HEK293 (cell line): Measurements from ENCODE around the gene TMOD4.
A peak's percentile ranks its signal among the peaks of the same experiment; 100 is the strongest.

ENCODE experiments used
- GLI2 ChIP-seq: fragments of 450-650 bp; formaldehyde crosslinking; IDR thresholded peaks from 2 replicates; pipeline ENCODE4; 2017; ENCODE audit warnings: missing biosample characterization, missing genetic modification characterization, low read depth, borderline replicate concordance
- HIC1 ChIP-seq: fragments of 450-650 bp; formaldehyde crosslinking; IDR thresholded peaks from 2 replicates; pipeline ENCODE4 v1.5.1; 2016; ENCODE audit warnings: missing biosample characterization, missing genetic modification characterization
- HOXD13 ChIP-seq: sonication (generic); formaldehyde crosslinking; IDR thresholded peaks from 2 replicates; pipeline ENCODE4 v1.8.0; 2022; ENCODE audit warnings: missing genetic modification reagents, borderline replicate concordance
- PATZ1 ChIP-seq: fragments of 450-650 bp; formaldehyde crosslinking; IDR thresholded peaks from 2 replicates; pipeline ENCODE4 v1.5.1; 2016; ENCODE audit warnings: missing biosample characterization, missing genetic modification characterization
- PBX3 ChIP-seq: sonication (generic); formaldehyde crosslinking; IDR thresholded peaks from 2 replicates; pipeline ENCODE4 v1.8.1; 2022; ENCODE audit warnings: mild to moderate bottlenecking, moderate library complexity, missing genetic modification reagents
- RBAK ChIP-seq: fragments of 450-650 bp; formaldehyde crosslinking; IDR thresholded peaks from 2 replicates; pipeline ENCODE4 v1.5.1; 2016; ENCODE audit warnings: missing biosample characterization, missing genetic modification characterization
- REST ChIP-seq: fragments of 450-650 bp; formaldehyde crosslinking; IDR thresholded peaks from 2 replicates; pipeline ENCODE4 v1.5.1; 2016; ENCODE audit warnings: missing biosample characterization, missing genetic modification characterization
- SP7 ChIP-seq: fragments of 450-650 bp; formaldehyde crosslinking; IDR thresholded peaks from 2 replicates; pipeline ENCODE4 v1.5.1; 2016; ENCODE audit warnings: missing biosample characterization, missing genetic modification characterization
- TSHZ1 ChIP-seq: fragments of 450-650 bp; formaldehyde crosslinking; IDR thresholded peaks from 2 replicates; pipeline ENCODE4 v1.5.1; 2016; ENCODE audit warnings: missing biosample characterization, missing genetic modification characterization, borderline replicate concordance
- YY2 ChIP-seq: fragments of 450-650 bp; formaldehyde crosslinking; IDR thresholded peaks from 2 replicates; pipeline ENCODE4 v1.5.1; 2016; ENCODE audit warnings: missing biosample characterization, missing genetic modification characterization
- ZNF140 ChIP-seq: fragments of 450-650 bp; formaldehyde crosslinking; IDR thresholded peaks from 2 replicates; pipeline ENCODE4 v1.5.1; 2016; ENCODE audit warnings: missing biosample characterization, missing genetic modification characterization
- ZNF16 ChIP-seq: fragments of 450-650 bp; formaldehyde crosslinking; IDR thresholded peaks from 2 replicates; pipeline ENCODE4 v1.5.1; 2016; ENCODE audit warnings: low read depth, missing biosample characterization, missing genetic modification characterization
- ZNF19 ChIP-seq: fragments of 450-650 bp; formaldehyde crosslinking; IDR thresholded peaks from 2 replicates; pipeline ENCODE4; 2016; ENCODE audit warnings: missing biosample characterization, missing genetic modification characterization, low read depth
- ZNF2 ChIP-seq: fragments of 450-650 bp; formaldehyde crosslinking; IDR thresholded peaks from 2 replicates; pipeline ENCODE4 v1.5.1; 2016; ENCODE audit warnings: missing biosample characterization, missing genetic modification characterization
- ZNF211 ChIP-seq: fragments of 450-650 bp; formaldehyde crosslinking; IDR thresholded peaks from 2 replicates; pipeline ENCODE4 v1.5.1; 2016; ENCODE audit warnings: low read depth, missing biosample characterization, missing genetic modification characterization
- ZNF302 ChIP-seq: fragments of 450-650 bp; formaldehyde crosslinking; IDR thresholded peaks from 2 replicates; pipeline ENCODE4 v1.5.1; 2016; ENCODE audit warnings: missing biosample characterization, missing genetic modification characterization, low read depth
- ZNF37A ChIP-seq: fragments of 450-650 bp; IDR thresholded peaks from 2 replicates; pipeline ENCODE4 v1.5.1; 2018; ENCODE audit warnings: missing biosample characterization, missing genetic modification characterization
- ZNF473 ChIP-seq: fragments of 450-650 bp; formaldehyde crosslinking; IDR thresholded peaks from 2 replicates; pipeline ENCODE4 v1.5.1; 2017; ENCODE audit warnings: missing biosample characterization, missing genetic modification characterization
- ZNF514 ChIP-seq: fragments of 450-650 bp; formaldehyde crosslinking; IDR thresholded peaks from 2 replicates; pipeline ENCODE4 v1.5.1; 2016; ENCODE audit warnings: missing biosample characterization, missing genetic modification characterization
- ZNF521 ChIP-seq: fragments of 450-650 bp; formaldehyde crosslinking; IDR thresholded peaks from 2 replicates; pipeline ENCODE4 v1.5.1; 2017; ENCODE audit warnings: missing biosample characterization, mild to moderate bottlenecking, missing genetic modification characterization
- ZNF639 ChIP-seq: fragments of 450-650 bp; formaldehyde crosslinking; IDR thresholded peaks from 2 replicates; pipeline ENCODE4 v1.5.1; 2016; ENCODE audit warnings: missing biosample characterization, missing genetic modification characterization
- ZNF704 ChIP-seq: fragments of 450-650 bp; formaldehyde crosslinking; IDR thresholded peaks from 2 replicates; pipeline ENCODE4 v1.5.1; 2016; ENCODE audit warnings: missing biosample characterization, missing genetic modification characterization
- ZNF768 ChIP-seq: fragments of 450-650 bp; formaldehyde crosslinking; IDR thresholded peaks from 2 replicates; pipeline ENCODE4 v1.5.1; 2018; ENCODE audit warnings: missing biosample characterization, mild to moderate bottlenecking, missing genetic modification characterization
- ZNF791 ChIP-seq: fragments of 450-650 bp; formaldehyde crosslinking; IDR thresholded peaks from 2 replicates; pipeline ENCODE4 v1.5.1; 2016; ENCODE audit warnings: missing biosample characterization, missing genetic modification characterization
- ZNF843 ChIP-seq: fragments of 450-650 bp; formaldehyde crosslinking; IDR thresholded peaks from 2 replicates; pipeline ENCODE4 v1.5.1; 2016; ENCODE audit warnings: missing biosample characterization, missing genetic modification characterization

Gene TMOD4

GRCh38 chr1:151146412-151147131, 29.2 kb downstream of the TMOD4 start, which contains the start of gene SEMA6C (continued):
- TF ChIP-seq ZNF302 (tag by site-specific recombination), result no peak
- TF ChIP-seq HIC1 (tag by site-specific recombination), result no peak
- TF ChIP-seq ZNF37A (tag by site-specific recombination), result no peak
- no peak for TF ChIP-seq ZNF473 (tag by site-specific recombination)
- no peak for TF ChIP-seq YY2 (tag by site-specific recombination)
- TF ChIP-seq ZNF211, result no peak
- no peak for TF ChIP-seq ZNF140 (tag by site-specific recombination)
- no peak for TF ChIP-seq GLI2 (tag by site-specific recombination)
- no peak for TF ChIP-seq ZNF704 (tag by site-specific recombination)
- no peak for TF ChIP-seq ZNF16 (tag by site-specific recombination)
- no peak for TF ChIP-seq ZNF514 (tag by site-specific recombination)
- no peak for TF ChIP-seq ZNF768 (tag by site-specific recombination)
- TF ChIP-seq RBAK, result no peak
- TF ChIP-seq ZNF2 (tag by site-specific recombination), result 0 out of 2 replicates have a peak, but pooled peaks have one; percentile 13
- no peak for TF ChIP-seq ZNF639 (tag by site-specific recombination)
- TF ChIP-seq ZNF521 (tag by site-specific recombination), result no peak
- TF ChIP-seq ZNF791 (tag by site-specific recombination), result no peak
- peak; percentile 92 for TF ChIP-seq PATZ1
- no peak for TF ChIP-seq PBX3 (CRISPR knock-in tag)
- no peak for TF ChIP-seq REST
- TF ChIP-seq ZNF843, result 0 out of 2 replicates have a peak, but pooled peaks have one; percentile 1
- no peak for TF ChIP-seq TSHZ1 (tag by site-specific recombination)
- no peak for TF ChIP-seq HOXD13 (CRISPR knock-in tag)
- no peak for TF ChIP-seq SP7 (tag by site-specific recombination)
- no peak for TF ChIP-seq ZNF19 (tag by site-specific recombination)
